Measurements from ENCODE around the gene LHFPL4.

LHFPL4 gene

GRCh38 chr3:9469986-9470385, 83.6 kb downstream of the LHFPL4 start:
- no peak for DNase-seq

- no peak for DNase-seq
Observed at GRCh38 chr3:9468460-9468859, 85.2 kb downstream of the LHFPL4 start.

- no peak for DNase-seq
Observed at GRCh38 chr3:9467451-9467850, 86.2 kb downstream of the LHFPL4 start.

- no peak for DNase-seq
Observed at GRCh38 chr3:9455596-9456131, 98.0 kb downstream of the LHFPL4 start.

GRCh38 chr3:9452417-9452816, 101.2 kb downstream of the LHFPL4 start:
- no peak for DNase-seq

GRCh38 chr3:9450991-9451390, 102.6 kb downstream of the LHFPL4 start:
- no peak for DNase-seq

GRCh38 chr3:9450126-9450525, 103.5 kb downstream of the LHFPL4 start:
- no peak for DNase-seq

GRCh38 chr3:9448643-9449042, 105.0 kb downstream of the LHFPL4 start:
- no peak for DNase-seq

Measured in NCI-H1930 (cell line).